ENCODE measurements around the gene IPO4. TPM values are rescaled to one million over a fixed set of nuclear protein-coding genes. Genes with fewer than 3 reads are reported as not detected.

IPO4 gene, protein sequence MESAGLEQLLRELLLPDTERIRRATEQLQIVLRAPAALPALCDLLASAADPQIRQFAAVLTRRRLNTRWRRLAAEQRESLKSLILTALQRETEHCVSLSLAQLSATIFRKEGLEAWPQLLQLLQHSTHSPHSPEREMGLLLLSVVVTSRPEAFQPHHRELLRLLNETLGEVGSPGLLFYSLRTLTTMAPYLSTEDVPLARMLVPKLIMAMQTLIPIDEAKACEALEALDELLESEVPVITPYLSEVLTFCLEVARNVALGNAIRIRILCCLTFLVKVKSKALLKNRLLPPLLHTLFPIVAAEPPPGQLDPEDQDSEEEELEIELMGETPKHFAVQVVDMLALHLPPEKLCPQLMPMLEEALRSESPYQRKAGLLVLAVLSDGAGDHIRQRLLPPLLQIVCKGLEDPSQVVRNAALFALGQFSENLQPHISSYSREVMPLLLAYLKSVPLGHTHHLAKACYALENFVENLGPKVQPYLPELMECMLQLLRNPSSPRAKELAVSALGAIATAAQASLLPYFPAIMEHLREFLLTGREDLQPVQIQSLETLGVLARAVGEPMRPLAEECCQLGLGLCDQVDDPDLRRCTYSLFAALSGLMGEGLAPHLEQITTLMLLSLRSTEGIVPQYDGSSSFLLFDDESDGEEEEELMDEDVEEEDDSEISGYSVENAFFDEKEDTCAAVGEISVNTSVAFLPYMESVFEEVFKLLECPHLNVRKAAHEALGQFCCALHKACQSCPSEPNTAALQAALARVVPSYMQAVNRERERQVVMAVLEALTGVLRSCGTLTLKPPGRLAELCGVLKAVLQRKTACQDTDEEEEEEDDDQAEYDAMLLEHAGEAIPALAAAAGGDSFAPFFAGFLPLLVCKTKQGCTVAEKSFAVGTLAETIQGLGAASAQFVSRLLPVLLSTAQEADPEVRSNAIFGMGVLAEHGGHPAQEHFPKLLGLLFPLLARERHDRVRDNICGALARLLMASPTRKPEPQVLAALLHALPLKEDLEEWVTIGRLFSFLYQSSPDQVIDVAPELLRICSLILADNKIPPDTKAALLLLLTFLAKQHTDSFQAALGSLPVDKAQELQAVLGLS
- total RNA-seq: 10 to 100 TPM; 38.2 to 69.3 TPM

DNA sequence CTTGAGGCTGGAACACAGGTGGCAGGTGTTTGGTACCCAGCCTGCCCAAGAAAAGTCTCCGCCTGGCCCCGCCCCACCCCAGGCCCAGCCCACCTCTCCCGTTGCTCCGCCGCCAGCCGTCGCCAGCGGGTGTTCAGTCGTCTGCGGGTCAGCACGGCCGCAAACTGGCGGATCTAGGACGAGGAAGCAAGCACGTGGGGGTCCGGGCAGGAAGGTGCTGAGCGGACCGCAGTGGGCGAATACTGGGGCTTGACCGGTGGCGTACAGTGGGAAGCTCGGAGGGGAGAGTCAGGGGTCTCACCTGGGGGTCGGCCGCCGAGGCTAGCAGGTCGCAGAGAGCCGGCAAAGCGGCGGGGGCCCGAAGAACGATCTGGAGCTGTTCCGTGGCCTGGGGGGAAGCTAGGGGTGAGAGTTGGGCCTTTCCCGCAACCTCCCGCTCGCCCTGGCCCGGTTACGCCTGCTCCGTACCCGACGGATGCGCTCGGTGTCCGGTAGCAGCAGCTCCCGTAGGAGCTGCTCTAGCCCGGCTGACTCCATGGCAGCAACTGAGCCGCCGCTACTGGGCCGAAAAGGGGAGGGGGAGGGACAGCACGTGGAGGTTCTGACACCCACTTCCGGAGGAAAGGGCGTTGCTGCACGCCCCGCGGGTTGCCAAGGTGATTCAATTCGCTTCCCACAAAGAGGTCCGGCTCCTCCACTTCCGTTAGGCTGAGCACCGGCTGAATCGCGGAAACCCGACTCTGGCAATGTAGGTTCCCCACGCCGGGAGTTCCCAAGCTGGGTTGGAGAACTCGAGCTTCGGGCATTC lies at the start of gene IPO4:
Gene IPO4 (minus strand): TSS at position 566 of the 808 bp plus-strand sequence. CDS start 29 bp downstream, at position 537.

DNA sequence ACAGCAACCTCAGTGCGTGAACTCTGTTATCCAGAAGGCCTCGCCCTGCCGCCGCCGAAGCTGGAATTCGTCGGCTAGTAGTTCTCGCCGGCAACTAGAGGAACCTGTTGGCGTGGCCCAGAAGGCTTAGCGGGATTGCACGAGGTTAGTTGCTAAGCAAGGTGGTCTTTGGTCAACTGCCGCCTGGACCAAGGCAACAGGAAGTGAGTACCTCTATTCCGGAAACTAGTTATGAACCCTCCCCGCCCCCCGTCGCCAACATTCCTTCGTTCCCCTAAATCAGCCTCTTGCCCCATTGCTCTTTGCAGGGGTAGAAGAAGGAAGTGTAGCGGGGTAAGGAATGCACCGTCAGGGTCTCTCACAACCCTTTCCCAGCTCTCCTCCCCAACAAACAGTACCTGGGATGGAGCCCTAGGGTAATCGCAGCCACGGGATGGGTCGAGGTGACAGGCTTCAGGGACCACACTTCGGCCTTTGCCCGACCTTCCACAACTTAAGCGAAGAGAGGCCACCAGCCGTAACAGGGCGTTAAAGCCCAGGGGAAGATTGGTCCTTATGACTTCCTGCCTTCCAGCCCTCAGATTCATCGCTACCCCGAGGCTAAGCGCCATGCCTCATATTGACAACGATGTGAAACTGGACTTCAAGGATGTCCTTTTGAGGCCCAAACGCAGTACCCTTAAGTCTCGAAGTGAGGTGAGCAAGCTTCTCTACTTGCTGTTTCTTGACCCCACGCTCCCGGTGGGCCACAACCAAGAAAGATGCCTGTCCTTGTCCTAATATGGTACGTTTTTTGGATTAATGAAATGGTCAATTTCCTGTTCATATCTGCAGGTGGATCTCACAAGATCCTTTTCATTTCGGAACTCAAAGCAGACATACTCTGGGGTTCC lies 44.3 kb upstream of the IPO4 start, which contains the start of gene GMPR2:
Gene GMPR2 (plus strand): TSS at position 285 of the 893 bp plus-strand sequence. CDS start 325 bp downstream, at position 610.

DNA sequence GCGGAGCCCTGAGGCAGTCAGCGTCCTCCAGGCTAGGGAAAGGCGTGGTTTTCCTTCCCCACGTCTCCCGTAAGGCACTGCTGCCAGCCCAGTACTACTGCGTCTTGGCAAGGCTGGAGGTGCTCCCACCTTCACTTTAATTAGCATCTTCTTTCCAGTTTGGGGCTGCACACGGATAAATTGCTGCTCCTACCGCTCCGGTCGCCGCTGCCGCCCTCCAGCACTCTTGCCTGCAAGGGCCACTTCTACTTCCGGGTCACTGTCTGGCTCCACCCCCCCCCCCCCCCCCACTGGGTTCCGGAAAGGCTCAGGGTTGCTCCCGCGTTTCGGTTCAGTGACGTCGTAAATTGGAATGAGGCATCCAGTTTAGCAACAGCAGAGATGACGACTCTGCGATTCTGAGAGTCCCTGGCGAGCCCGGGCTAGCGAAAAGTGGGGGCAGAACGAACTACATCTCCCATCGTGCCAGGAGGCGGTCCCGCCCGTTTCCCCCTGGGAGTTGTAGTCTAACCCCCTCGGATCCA lies 43.6 kb upstream of the IPO4 start, which contains the start of gene NEDD8:
Gene NEDD8 (minus strand): TSS at position 247 of the 524 bp plus-strand sequence. CDS start 100 bp downstream, at position 147.

GRCh38 chr14:24215495-24216344 lies 27.1 kb upstream of the IPO4 start, which contains the start of gene MDP1:
Gene MDP1, minus strand, starts transcription at chr14:24216066. Its CDS starts 111 bp downstream, at chr14:24215955.

DNA sequence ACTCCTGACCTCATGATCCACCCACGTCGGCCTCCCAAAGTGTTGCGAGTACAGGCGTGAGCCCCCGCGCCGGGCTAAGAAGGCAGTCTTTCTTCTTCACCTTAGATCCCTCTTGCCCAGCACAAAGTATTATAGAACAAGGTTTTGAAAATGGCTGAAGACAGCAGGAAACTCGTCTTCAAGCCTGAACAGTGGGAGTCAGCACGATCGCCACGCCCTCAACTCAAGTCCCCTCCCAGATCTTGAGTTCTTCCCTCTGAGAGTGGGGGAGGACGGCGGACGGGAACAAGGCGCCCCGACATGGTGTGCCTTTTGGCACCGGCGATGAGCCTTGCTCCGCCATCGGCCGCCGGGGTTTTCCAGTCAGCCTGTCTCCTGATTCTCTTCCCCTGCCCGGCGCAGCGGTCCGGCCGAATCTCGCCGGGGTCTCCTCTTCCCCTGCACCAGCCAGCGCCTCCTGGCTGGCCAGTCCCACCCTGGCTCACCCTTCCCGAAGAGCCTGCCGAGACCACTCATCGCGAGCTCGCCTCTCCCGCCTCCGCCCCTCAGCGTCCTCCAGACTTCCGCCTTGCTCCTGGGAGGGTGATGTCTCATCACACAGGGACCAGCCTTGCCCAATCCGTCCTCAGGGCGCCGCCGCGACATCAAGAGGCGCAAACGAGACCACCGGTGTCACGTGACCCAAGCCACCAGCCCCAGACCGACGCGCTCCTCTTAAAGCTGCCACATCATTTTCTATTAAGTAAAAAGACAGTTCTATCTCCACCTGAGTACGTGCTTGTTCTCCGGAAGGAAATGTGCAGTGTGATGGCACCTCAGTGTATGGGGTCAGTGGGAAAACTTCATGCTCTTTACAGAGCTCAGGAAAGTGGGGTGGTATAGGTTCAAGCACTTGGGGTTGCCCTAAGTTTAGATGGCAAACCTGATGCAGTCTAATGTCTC lies 24.6 kb upstream of the IPO4 start, which contains the start of gene CHMP4A:
Gene CHMP4A (minus strand): TSS at position 565 of the 942 bp plus-strand sequence. CDS start 49 bp downstream, at position 516.

GRCh38 chr14:24195186-24196070 lies 6.8 kb upstream of the IPO4 start, which contains the start of gene TM9SF1:
Gene TM9SF1, minus strand, starts transcription at chr14:24195441. Its CDS starts 422 bp downstream, at chr14:24195019.

DNA sequence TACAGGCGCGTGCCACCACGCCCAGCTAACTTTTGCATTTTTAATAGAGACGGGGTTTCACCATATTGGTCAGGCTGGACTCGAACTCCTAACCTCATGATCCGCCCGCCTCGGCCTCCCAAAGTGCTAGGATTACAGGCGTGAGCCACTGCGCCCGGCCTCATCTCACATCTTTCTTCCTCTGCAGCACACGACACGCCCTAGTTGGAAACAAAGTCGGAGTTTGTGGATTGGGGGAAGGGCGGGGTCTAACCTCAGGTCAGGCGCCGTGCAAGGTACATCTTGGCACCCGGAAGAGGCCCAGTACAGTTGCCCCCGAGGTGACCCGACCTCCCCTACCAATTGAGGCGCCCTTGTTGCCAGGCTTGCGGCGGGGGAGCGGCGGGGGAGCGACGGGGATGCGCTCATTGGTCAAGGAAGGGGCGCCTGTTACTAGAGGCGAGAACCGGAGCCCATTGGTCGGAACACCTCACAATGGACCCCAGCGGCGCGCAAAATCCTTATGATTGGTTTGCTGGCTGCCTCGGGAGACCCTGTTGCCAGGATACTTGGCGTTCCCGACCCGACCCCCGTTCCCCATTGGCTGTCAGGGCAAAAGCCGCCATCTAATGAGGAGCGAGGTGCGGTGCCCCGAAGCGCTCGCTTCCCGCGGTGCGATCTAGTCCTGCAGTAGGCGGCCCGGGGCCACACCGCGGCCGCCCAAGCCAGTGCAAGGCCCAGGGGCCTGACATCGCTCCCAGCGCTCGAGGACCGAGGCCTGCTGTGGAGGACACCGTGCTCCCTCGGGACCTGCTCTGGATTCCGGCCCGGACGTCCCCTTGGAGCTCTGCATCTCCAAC lies 17.0 kb downstream of the IPO4 start, which contains the start of gene REC8:
Gene REC8 (plus strand): TSS at position 659 of the 839 bp plus-strand sequence. CDS start 473 bp downstream, outside the sequence.

DNA sequence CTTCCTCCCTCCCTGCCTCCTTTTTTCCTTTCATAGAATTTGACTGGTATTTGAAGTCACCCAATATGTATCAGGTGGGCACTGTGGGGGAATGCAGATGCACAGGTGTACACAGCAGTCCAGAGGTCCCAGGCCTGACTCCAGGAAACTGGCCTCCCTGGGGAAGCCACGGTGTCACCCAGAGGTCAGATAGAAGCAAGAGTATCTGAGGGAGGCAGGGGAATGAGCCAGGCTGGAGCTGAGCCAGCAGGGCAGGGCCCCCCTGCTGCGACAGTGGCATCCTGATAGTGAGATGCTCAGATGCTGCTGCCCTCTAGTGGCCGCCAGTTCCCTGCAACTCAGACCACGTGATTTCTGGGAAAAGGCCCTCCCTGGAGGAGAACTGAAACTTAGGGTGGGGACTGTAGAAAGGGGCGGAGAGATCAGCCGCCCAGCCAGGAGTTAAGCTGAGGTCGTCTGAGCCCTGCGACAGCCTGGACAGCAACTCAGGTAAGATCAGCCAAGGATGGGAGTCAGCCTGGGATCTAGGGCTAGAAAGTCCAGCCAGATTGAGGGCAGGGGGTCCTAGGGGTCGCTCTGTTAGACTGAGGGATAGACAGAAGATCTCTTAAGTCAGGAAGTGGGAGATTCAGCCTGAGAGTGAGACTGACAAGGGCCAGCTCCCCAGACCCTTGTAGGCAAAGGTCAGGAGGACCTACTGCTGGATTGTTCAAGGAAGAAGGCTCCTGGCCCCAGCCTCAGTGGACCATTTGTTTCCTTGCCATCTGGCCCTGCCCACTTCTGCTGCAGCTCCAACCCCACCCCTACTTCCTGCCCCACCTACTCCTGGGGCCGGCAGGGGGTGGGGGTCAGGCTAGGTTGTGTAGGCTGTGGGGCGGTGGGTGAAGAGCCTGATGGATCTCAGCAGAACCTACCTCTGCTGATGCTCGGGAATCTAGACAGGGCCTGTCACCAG lies 27.5 kb downstream of the IPO4 start, which contains the start of gene IRF9:
Gene IRF9 (plus strand): TSS at position 416 of the 955 bp plus-strand sequence. CDS start 880 bp downstream, outside the sequence.

GRCh38 chr14:24146978-24147760 lies 41.4 kb downstream of the IPO4 start, which contains the start of gene RNF31:
Gene RNF31, plus strand, starts transcription at chr14:24147498. Its CDS starts 201 bp downstream, at chr14:24147699.

DNA sequence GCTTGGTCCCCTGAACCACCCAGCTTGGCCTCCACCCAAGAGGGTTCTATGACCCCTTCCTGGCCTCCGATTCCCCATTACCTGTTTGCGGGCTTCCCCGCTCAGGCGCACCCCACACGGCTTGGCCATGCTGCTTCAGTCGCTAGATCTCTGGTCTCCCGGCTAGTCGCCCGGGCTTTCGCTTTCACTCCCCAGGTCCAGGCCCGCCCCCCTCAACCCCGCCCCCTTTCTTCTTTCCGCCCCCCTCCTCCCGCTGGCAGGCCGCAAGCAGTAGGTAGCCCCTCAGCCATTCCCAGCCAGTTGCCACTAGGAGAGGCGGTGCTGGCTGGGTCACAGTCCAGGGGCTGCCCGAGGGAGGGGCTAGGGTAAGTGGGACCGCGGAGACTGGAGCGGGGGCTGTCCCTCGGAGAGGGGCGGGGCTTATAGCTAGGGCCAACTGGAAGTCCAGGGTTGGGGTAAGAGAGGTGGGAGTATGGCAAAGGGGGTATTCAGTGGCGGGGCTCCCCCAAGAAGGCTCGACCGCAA lies 42.1 kb downstream of the IPO4 start, which contains the start of gene PSME2:
Gene PSME2 (minus strand): TSS at position 158 of the 525 bp plus-strand sequence. CDS start 29 bp downstream, at position 129.

GRCh38 chr14:24141097-24141880 lies 47.3 kb downstream of the IPO4 start, which contains the start of gene EMC9:
Gene EMC9, minus strand, starts transcription at chr14:24141591. Its CDS starts 287 bp downstream, at chr14:24141304.

Data from melanocyte of skin (primary cell).